Kidney (tissue), 2 donors: ENCODE measurements around the gene SLCO1C1. TPM values are rescaled to one million over a fixed set of nuclear protein-coding genes. Genes with fewer than 3 reads are reported as not detected.

Experiments
- polyA plus RNA-seq: library from polyadenylated mRNA; stranded (reverse); fragments of 350-450 nt; fragmentation: Illumina TruSeq; extraction: RNeasy Lipid Tissue Mini Kit (QIAGEN cat#74804); gene quantifications from one replicate; pipeline ENCODE4 v1.2.3, GENCODE V29; 2014; ENCODE audit warnings: low read depth, low replicate concordance; ENCODE audit not compliant: insufficient read depth
- total RNA-seq: library from RNA; stranded (reverse); fragmentation: NEBNext Ultra II Directional; extraction: Animal tissue kit (Norgen Biotek cat#: 25700); gene quantifications from one replicate; pipeline ENCODE4 v1.2.1, GENCODE V29; 2021
- donor health status: DM: yes; HTN: yes; CAD: no.

The SLCO1C1 gene
- total and polyA plus RNA-seq, 2 donors from 2014 or later = 0.39 to 0.91 TPM

Other genes with a start within 250 kb of the SLCO1C1 start
- gene SLCO1B3, start 115.4 kb downstream of the SLCO1C1 start, total RNA-seq = not detected
- not detected for gene SLCO1B3, start 115.4 kb downstream of the SLCO1C1 start, polyA plus RNA-seq